Medulla oblongata (tissue), 1 donor: ENCODE measurements around the gene TMIGD2.
A peak's percentile ranks its signal among the peaks of the same experiment; 100 is the strongest.
"Not testable (repeated sequence)": the region's sequence is repeated elsewhere in the genome, so short reads cannot be mapped to it uniquely, and the experiment has no call there.

Experiments
- DNase-seq: peaks from one replicate; pipeline ENCODE4 v3.0.0-alpha.2; 2015; ENCODE audit errors: extremely low spot score

The TMIGD2 gene

GRCh38 chr19:4297901-4298809 is 4.0 kb downstream of the TMIGD2 start:
- no peak for DNase-seq

GRCh38 chr19:4295972-4296771 is 6.0 kb downstream of the TMIGD2 start:
- DNase-seq: peak; percentile 16

DNA sequence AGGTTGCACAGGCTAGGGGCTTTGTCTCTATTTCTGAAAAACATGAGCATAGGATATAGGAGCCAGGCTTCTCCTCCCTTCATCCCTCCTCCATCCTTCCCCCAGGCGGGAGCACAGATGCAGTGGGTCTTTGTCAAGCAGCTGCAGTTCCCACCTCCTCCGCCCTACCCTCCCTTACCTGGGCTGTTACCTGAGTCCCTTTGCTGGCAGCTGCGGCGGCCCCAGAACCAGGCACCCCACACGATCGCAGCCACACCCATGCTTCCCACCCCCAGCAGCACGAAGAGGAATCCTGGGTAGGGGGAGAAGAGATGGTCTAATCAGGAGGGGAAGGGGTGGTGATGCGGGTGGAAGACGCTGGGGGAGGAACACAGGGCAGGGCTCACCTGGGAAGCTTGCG is 7.8 kb downstream of the TMIGD2 start:
- no peak for DNase-seq

GRCh38 chr19:4292515-4292914 is 9.7 kb downstream of the TMIGD2 start:
- DNase-seq: no peak

- no peak for DNase-seq
These were observed 10.9 kb downstream of the TMIGD2 start for GRCh38 chr19:4291184-4291732.

- DNase-seq: no peak
These were observed 14.0 kb downstream of the TMIGD2 start for GRCh38 chr19:4288091-4288777.

GRCh38 chr19:4286141-4286540 is 16.0 kb downstream of the TMIGD2 start:
- not testable (repeated sequence) for DNase-seq

DNA sequence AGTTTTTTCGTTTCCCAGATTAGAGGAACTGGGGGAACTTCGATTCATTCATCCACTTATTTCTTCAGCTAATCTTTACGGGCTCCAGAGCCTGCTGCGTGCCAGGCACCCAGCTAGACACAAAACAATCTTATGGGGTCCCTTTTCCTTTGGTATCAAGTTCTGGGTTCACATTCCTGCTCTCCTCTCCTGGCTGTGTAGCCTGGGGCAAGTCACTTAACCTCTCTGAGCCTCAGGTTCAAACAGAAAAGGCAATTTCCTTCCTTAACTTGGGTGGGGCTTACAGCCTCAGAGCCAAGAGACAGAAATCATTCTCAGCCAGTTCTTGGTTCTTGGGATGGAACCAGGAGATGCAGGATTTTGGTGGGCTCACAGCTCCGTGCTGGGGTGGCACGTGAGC is 17.2 kb downstream of the TMIGD2 start:
- no peak for DNase-seq

DNA sequence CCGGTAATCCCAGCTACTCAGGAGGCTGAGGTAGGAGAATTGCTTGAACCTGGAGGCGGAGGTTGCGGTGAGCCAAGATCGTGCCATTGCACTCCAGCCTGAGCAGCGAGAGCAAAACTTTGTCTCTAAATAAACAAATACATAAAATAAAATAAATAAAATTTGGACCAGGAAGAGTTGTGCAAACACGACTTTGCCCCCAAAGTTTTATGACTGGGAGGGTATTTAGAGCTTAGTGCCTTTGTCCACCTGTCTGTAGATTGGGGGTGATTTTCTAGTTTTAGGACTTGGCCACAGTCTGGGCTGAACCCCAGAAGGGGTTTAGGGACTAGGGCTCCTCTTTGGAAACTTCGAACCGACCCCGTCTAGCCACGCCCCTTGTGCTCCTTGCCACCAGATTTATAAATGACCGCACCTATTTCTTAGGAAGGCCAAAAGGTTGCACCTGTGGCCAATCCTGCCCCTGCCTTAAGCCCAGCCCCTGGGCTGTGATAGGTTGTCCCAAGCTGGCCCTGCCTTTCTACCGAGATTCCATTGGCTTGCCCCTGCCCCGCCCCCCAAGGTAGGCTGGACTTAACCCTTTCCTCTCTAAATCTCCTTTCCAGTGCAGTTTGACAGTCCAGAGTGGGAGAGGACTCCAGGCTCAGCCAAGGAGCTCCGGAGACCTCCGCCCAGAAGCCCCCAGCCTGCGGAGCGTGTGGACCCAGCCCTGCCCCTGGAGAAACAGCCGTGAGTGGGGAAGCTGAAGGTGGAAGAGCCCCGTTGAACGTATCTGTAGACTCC is 17.8 kb downstream of the TMIGD2 start:
- no peak for DNase-seq

GRCh38 chr19:4279530-4280422 is 22.4 kb downstream of the TMIGD2 start:
- no peak for DNase-seq

DNA sequence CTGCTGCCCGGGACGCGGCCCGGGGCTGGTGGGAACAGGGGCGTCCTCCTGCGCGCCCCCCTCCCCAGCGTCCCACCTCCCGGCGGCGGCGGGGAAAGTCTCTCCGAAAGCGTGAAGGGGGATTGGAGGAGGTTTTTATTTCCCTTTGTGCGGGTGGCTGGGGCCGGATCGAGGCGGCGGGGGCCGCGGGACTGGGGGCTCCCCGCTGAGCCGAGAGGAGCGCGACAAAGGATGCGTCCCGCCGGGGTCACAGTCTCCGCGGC is 23.0 kb downstream of the TMIGD2 start:
- no peak for DNase-seq

DNA sequence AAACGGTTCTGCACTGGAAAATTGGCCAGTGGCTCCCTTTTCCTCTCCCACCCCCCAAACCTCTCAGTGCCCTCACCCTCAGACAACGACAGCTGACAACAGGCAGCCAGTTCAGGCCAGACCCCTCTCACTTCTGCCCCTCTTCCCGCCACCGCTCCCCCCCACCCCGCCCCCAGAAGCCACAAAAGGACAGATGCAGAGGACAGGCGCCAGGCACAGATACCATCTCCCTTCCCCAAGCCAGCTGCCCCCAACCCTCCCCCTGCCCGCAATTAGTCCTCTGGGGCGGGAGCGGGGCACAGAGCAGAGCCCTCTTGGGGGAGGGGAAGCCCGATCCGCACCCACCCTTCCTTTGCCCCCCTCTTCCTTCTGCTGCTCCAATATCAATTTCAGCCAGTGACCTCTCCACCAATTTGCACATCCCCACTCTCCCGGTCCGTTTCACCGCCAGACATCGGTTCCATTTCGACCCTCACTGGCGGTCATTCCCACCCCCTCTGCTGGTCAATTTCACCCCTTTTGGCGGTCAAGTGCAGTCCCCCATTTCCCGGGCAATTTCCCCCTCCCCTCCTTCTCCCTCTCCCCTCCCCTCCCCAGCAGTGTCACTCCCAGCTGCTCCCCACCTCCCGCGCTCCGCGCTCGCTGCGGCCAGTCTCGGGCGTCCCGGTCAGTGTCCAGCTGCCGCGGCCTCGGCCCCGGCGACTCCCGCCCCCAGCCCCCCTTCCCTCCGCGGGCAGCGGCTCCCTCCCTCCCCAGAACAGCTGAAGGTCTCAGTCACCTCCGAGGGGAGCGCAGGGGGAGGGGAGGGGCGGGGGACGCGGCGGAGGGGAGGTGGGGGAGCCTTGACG is 23.5 kb downstream of the TMIGD2 start, which contains the start of gene SHD:
Gene SHD, plus strand, starts transcription at position 848 of the 848 bp plus-strand sequence. CDS start 798 bp downstream, outside the sequence.
- no peak for DNase-seq

DNA sequence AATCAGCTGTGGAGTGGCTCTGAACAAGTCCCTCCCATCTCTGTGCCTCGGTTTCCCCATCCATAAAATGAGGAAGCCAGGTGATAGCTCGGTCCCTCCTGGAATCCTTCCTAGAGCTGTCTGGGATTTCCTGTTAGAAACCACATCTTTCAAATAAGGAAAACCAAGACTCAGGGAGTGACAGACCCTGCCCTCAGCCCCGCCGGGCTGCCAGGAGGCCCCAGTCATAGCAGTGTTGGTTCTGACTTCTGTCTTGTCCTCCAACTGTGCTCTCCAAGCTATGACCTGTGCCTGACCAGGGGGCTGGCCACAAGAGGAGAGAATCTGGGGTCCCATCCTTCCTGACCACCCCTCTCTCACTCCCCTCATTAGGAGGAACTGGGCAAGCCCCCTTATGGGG is 24.2 kb downstream of the TMIGD2 start:
- no peak for DNase-seq

GRCh38 chr19:4277191-4277696 is 24.9 kb downstream of the TMIGD2 start:
- DNase-seq: no peak

- DNase-seq: not testable (repeated sequence)
These were observed 27.9 kb downstream of the TMIGD2 start for GRCh38 chr19:4274321-4274686.

GRCh38 chr19:4272894-4273293 is 29.3 kb downstream of the TMIGD2 start:
- DNase-seq: no peak

DNA sequence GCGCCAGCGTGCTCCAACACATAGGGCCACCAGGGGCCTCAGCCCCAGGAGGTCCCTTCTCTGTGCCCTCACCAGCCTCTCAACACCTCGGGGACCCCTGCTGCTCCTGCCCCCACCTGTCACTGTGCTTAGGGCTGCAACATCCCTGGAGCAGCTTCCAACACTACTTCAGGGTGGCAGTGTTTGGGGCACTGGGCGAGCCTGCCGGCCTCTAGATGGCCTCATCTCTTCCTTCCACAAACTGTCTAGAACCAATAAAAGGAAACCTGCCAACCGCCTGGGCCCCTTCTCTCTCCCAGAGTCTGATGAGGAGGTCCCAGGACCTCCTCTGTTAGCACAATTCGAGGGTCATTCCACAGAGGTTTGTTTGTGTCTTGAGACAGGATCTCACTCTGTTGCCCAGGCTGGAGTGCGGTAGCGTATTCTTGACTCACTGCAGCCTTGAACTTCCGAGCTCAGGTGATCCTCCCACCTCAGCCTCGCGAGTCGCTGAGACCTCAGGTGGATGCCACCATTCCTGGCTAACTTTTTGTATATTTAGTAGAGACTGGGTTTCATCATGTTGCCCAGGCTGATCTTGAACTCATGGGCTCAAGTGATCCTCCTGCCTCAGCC is 33.3 kb downstream of the TMIGD2 start:
- DNase-seq: no peak

DNA sequence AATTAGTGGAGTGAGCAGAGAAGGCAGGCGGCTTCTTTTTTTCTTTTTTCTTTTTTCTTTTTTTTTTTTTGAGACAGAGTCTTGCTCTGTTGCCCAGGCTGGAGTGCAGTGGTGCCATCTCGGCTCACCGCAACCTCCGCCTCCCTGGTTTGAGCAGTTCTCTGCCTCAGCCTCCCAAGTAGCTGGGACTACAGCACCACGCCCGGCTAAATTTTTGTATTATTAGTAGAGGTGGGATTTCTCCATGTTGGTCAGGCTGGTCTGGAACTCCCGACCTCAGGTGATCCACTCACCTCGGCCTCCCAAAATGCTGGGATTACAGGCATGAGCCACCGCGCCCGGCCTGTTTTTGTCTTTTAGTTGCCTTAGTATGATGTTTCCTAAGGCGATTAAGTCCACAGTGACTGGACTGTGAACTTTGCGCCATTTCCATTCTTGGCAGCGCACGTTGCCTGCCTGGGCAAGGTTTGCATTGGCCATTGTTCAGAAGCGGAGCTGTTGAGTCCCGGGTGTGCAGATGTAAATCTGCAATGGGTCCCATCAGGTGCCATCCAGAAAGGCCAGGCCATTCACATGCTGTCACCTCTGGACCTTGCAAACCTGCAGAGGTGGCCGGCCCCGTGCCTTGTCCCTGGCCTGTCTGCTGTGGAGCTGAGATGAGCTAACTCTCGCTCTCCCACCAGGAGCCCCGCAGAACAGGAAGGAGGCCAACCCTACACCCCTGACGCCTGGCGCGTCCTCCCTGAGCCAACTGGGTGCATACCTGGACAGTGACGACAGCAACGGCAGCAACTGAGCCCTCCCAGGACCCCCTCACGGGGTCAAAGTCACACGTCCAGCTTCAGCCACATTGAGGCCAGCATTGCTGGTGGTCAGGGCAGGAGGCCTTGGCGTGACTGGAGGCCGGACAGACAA is 34.0 kb downstream of the TMIGD2 start:
- no peak for DNase-seq
